NCI-H2196 (cell line): ENCODE results near the gene PTEN.
"Not testable (repeated sequence)": the region's sequence is repeated elsewhere in the genome, so short reads cannot be mapped to it uniquely, and the experiment has no call there.

ENCODE experiments used
- DNase-seq: peaks from one replicate; lab custom pipeline; 2025; ENCODE audit not compliant: unreplicated experiment; lab: John Stamatoyannopoulos, UW

PTEN gene

GRCh38 chr10:87844837-87845623 lies 18.4 kb upstream of the PTEN start:
- DNase-seq, result no peak

GRCh38 chr10:87845624-87845998 lies 17.8 kb upstream of the PTEN start:
- DNase-seq, result no peak

DNA sequence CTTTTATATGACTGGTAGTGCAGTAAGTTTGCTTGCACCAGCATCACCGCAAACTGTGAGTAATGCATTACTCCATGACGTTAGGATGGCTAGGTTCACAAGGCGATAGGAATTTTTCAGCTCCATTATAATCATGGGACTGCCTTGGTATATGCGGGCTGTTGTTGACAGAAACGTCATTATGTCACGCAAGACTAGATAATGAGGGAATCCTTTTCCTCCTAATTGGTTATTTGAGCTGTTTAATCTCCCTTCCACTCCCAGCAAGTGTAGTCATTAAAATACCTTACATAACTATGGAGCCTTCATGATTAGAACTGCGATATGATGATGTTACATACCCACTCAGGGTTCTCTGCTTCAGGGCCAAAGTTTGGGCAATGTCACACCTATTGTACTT lies 17.4 kb upstream of the PTEN start:
- DNase-seq, result no peak

- DNase-seq, result not testable (repeated sequence)
Measured at GRCh38 chr10:87846711-87847110, 16.7 kb upstream of the PTEN start.

- no peak for DNase-seq
Measured at GRCh38 chr10:87847550-87847949, 15.9 kb upstream of the PTEN start.

DNA sequence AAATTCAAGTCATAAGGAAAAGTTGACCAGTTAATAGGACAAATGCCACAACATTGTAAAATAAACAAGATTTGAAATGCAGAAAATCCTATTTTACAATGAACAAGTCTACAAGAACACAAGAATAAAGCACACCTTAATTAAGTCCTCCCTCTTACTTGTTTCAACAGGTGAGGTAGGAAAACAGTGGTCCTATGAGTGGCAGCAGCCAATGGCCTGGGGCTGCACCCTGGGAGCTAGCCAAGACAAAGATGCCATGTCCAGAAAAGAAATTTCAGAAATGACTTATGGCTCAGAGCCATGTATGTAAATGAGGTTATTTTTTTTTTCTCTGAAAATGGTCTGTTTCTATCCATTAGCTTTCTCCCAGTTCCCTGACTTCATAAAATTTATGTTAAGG lies 14.4 kb upstream of the PTEN start:
- no peak for DNase-seq

DNA sequence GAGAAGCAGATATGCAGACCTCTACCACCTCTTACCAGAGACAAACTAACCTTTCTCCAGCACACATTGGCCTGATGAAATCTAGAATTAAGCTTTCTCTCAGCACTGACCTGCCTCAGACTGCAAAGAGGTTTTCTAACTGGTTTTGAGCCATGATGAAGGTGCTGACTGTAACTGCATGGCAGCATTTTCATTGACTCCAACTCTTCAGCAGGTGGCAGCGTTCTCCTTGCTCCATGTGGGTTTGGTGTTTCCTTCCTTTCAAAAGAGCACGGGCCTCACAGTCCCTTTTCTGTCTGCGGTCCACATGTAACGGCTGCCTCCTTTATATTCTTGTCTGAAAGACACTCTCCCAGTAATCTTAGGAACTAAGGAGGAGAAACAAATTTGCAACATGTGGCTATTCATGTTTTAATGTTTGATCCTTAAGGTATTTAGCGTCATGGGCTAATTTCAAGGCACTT lies 12.7 kb upstream of the PTEN start:
- peak; percentile 32 for DNase-seq

- DNase-seq, result no peak
Measured at GRCh38 chr10:87852089-87852488, 11.3 kb upstream of the PTEN start.

DNA sequence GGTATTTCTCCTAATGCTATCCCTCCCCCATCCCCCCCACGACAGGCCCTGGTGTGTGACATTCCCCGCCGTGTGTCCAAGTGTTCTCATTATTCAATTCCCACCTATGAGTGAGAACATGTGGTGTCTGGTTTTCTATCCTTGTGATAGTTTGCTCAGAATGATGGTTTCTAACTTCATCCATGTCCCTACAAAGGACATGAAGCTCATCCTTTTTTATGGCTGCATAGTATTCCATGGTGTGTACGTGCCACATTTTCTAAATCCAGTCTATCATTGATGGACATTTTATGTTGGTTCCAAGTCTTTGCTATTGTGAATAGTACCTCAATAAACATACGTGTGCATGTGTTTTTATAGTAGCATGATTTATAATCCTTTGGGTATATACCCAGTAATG lies 8.2 kb upstream of the PTEN start:
- DNase-seq, result not testable (repeated sequence)

DNA sequence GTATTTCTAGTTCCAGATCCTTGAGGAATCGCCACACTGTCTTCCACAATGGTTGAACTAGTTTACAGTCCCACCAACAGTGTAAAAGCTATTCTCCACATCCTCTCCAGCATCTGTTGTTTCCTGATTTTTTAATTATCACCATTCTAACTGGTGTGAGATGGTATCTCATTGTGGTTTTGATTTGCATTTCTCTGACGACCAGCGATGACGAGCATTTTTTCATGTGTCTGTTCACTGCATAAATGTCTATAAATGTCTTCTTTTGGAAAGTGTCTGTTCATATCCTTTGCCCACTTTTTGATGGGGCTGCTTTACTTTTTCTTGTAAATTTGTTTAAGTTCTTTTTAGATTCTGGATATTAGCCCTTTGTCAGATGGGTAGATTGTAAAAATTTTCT lies 7.8 kb upstream of the PTEN start:
- not testable (repeated sequence) for DNase-seq

DNA sequence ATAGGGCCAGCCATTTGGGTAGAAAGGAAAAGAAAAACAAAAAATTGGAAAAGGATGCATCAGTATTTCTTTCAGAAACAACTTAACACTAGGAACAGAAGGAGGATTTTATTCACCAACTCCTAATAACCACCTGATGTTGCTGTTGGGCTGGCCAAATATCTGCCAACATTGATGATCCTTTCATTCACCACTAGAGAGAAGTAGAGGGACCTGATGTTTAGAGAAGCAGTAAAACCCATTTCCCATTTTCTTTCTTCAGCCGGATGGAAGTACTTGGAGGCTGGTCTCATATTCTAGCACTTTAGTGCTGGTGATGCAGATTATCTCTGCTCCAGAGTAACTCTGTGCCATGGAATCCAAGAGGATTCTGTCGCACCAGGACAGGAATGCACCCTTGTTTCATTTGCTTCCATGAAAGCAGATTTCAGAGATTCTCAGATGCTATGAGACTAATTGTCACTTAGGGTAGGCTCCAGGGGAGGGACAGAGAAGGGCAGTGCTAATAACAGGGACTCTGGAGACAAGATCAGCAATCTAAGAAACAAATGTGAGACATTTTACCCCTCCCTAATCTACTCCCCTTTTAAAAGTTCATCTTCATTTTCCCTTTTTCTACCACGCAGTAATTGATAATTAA lies 3.1 kb upstream of the PTEN start:
- DNase-seq, result peak; percentile 48

DNA sequence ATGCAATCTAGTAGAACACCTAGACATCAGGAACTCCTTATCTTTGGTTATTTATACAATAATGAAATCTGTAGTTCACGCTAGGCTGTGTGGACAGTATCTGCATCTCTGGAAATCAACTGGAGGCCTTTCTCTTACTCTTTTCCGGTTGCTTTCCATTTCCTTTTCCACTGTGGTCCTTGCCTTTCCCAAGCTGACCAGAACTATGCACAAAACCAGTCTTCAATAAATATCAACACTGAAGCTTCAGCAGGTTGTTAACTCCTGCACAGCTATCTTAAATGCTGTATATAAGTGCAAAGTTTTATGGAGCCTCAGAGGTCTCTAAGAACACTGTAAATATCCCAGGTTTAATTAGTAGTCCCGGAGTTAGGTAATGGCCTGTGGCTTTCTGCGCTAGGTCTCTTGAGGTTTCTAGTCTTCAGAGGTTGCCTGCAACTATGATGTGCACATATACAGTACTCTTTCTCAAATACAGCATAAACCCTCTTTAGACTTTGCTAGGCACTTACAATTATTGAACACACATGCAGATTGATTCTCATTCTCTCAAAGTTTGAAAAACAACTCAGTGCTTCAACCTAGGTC lies 2.5 kb upstream of the PTEN start:
- no peak for DNase-seq

DNA sequence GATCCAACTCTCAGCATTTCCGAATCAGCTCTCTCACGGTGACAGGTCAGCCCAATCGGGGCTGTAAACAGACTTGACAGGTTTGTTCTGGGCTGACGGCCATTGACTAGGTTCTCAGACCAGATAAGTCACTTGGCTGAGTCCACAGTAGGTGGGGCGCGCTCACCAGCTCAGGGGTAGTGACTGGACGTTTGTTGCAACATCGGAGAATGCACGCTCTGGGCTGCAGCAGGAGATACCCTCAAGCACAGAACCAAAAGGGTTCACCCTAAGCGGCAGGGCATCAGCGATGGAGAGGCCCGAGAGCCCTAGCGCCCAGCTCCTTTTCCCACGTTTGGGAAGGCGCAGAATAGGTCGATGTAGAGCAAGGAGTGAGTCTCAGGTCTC lies 1.9 kb upstream of the PTEN start:
- no peak for DNase-seq

GRCh38 chr10:87861953-87862678 lies 1.3 kb upstream of the PTEN start:
- peak; percentile 33 for DNase-seq

- peak; percentile 33 for DNase-seq
Measured at GRCh38 chr10:87862679-87863052, 759 bp upstream of the PTEN start.

DNA sequence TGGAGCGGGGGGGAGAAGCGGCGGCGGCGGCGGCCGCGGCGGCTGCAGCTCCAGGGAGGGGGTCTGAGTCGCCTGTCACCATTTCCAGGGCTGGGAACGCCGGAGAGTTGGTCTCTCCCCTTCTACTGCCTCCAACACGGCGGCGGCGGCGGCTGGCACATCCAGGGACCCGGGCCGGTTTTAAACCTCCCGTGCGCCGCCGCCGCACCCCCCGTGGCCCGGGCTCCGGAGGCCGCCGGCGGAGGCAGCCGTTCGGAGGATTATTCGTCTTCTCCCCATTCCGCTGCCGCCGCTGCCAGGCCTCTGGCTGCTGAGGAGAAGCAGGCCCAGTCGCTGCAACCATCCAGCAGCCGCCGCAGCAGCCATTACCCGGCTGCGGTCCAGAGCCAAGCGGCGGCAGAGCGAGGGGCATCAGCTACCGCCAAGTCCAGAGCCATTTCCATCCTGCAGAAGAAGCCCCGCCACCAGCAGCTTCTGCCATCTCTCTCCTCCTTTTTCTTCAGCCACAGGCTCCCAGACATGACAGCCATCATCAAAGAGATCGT lies 598 bp downstream of the PTEN start:
- not testable (repeated sequence) for DNase-seq

DNA sequence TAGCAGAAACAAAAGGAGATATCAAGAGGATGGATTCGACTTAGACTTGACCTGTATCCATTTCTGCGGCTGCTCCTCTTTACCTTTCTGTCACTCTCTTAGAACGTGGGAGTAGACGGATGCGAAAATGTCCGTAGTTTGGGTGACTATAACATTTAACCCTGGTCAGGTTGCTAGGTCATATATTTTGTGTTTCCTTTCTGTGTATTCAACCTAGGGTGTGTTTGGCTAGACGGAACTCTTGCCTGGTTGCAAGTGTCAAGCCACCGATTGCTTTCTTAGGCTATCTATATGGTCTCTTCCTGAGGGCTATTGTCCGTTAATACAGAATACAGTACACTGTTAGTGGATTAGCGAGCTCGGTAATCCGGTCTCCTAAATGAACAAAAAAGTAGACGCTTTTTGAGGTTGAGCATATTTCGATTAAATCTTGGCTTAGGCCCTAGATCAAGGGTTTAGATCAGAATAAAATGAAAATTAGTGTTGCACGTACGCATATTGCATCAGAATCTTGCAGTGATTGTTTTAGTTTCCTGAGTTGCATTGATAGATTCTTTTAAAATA lies 1.2 kb downstream of the PTEN start:
- DNase-seq, result no peak

GRCh38 chr10:87865241-87865881 lies 1.9 kb downstream of the PTEN start:
- no peak for DNase-seq

GRCh38 chr10:87866412-87866974 lies 3.1 kb downstream of the PTEN start:
- no peak for DNase-seq

GRCh38 chr10:87867453-87867852 lies 4.0 kb downstream of the PTEN start:
- DNase-seq, result no peak
